ENCODE results near the gene CBFA2T2.
A peak's percentile ranks its signal among the peaks of the same experiment; 100 is the strongest.
"Not testable (repeated sequence)": the region's sequence is repeated elsewhere in the genome, so short reads cannot be mapped to it uniquely, and the experiment has no call there.

CBFA2T2 gene

DNA sequence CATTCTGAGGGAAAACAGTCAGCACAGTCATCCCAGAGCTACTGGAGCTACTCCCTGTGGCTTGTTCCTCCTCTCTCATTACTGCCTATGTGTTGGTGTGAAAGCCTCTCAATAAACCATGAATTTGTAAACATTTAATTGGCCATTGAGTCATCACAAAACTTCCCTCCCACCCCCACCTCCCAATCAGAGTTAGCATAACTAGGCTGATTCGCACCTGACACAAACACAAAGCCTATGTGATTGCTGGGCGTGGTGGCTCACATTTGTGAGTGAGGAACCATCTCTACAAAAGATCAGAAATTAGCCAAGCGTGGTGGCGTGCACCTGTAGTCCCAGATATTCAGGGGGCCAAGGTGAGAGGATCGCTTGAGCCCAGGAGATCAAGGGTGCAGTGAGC lies 29.2 kb upstream of the CBFA2T2 start:
- H3K27ac Mint-ChIP-seq: no peak overlapping the region
- H3K4me1 Mint-ChIP-seq: peaks cover 8% of the 10 kb centered on the region
- H3K9me3 Mint-ChIP-seq: no peaks in the 10 kb centered on the region
- H3K27me3 Mint-ChIP-seq: peaks cover 14% of the 10 kb centered on the region
- CTCF ChIA-PET: interaction anchor here (0.6 kb wide), 1 partner anchor 173 kb away, joined by 3 read pairs; no protein-coding TSS in a partner anchor
- H3K36me3 Mint-ChIP-seq: no peaks in the 10 kb centered on the region
- DNase-seq: no peak
- no peak overlapping the region for H3K4me3 Mint-ChIP-seq

DNA sequence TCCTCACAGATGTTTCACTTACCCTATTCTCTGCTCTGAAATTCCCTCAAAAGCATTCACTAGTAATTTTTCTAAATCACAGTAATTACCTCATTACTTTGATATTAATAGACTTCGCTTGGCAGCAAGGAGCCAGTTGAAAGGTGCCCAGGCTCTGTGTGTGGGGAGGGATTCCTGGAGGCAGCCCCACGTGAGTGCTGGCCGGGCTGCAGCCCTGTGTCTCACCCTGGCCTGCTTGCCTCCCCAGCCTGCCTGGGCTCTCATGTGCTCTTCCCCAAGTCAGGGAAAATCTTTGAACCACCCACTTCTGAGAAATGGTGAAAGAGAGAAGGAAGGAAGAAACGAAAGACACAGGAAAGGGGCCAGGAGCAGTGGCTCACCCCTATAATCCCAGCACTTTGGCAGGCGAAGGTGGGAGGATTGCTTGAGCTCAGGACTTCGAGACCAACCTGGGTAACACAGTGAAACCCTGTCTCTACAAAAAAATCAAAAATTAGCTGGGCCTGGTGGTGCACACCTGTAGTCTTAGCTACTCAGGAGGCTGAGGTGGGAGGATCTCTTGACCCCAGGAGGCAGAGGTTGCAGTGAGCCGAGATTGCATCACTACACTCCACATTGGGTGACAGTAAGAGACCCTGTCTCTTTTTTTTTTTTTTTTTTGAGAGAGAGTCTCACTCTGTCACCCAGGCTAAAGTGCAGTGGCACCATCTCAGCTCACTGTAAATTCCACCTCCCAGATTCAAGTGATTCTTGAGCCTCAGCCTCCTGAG lies 26.4 kb upstream of the CBFA2T2 start:
- DNase-seq: no peak
- no peaks in the 10 kb centered on the region for H3K9me3 Mint-ChIP-seq
- no peak overlapping the region for H3K27ac Mint-ChIP-seq
- peaks cover 10% of the 10 kb centered on the region for H3K27me3 Mint-ChIP-seq
- peaks cover 8% of the 10 kb centered on the region for H3K4me1 Mint-ChIP-seq
- CTCF ChIA-PET: interaction anchor here (0.6 kb wide), 1 partner anchor 609 kb away, joined by 3 read pairs; no protein-coding TSS in a partner anchor
- no peak overlapping the region for H3K4me3 Mint-ChIP-seq
- no peaks in the 10 kb centered on the region for H3K36me3 Mint-ChIP-seq

DNA sequence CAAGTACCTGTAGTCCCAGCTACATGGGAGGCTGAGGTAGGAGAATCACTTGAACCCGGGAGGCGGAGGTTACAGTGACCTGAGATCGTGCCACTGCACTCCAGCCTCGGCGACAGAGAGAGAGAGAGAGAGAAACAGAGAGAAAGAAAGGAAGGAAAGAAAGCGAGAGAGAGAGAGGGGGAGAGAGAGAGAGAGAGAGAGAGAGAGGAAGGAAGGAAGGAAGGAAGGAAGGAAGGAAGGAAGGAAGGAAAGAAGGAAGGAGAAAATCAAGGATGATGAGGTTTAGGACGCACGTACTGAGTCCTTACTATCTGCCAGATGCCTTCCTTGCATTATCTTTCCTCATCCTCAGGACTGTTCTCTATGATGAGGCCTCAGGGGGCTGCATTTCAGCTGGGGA lies 25.1 kb upstream of the CBFA2T2 start:
- H3K36me3 Mint-ChIP-seq, H3K4me1 Mint-ChIP-seq, DNase-seq, CTCF ChIA-PET, H3K4me3 Mint-ChIP-seq, H3K9me3 Mint-ChIP-seq: not testable (repeated sequence)
- Mint-ChIP-seq H3K27me3 (peaks cover 10% of the 10 kb centered on the region), H3K27ac (peak overlapping the region; percentile 82)

DNA sequence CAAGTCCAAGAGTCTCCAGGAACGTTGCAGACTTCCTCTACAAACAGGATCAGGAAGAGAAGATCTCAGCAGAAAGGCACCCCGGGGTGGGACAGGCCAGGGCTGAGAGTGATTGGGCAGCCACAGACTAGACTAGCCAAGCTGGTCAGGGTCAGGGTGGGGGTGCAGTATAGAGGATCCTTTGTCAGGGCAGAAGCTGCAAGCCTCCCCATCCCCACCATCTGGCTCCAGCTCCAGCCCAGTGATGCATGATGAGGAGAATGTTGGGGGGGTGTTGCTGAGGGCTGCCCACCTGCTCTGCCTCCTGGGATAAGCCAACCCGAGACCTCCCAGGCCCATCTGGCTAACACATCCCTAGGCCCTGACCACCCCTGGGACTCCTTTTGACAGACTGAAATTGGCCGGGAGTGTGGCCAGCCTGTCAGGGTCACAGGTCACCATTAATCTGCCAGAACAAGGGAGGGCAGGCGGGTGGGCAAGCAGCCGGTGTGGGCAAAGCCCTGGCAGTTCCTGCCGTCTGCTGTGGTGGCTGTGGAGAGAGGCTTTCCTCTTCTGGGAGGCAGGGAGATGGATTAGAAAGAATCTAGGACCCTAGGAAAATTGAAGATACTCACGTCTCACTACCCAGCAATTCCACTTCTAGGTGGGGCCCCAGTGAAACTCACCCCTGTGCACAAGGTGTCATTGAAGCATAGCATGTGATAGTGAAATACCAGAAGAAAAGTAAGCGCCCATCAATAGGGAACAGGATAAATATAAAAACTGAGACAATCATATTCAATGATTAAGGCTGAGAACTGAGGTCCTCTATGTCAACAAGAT lies 24.2 kb upstream of the CBFA2T2 start:
- Mint-ChIP-seq H3K4me1 (peaks cover 8% of the 10 kb centered on the region), H3K27ac (no peak overlapping the region), H3K27me3 (peaks cover 9% of the 10 kb centered on the region), H3K36me3 (no peaks in the 10 kb centered on the region), H3K9me3 (no peaks in the 10 kb centered on the region), H3K4me3 (no peak overlapping the region)
- CTCF ChIA-PET: no interaction called here
- no peak for DNase-seq

DNA sequence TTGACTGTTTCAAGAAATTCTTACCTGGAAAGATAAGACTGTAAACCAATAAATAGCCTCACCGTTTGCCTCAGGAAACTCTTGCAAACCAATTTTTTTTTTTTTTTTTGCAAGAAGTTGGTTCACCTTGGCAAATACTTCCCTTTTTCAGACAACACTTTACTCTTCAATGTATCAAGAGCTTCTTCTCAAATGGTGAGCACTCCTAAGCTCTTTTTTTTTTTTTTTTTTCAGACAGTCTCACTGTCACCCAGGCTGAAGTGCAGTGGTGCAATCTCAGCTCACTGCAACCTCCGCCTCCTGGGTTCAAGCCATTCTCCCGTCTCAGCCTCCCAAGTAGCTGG lies 23.6 kb upstream of the CBFA2T2 start:
- Mint-ChIP-seq H3K27me3 (peaks cover 12% of the 10 kb centered on the region), H3K27ac (no peak overlapping the region)
- CTCF ChIA-PET: interaction anchor here (0.7 kb wide), 1 partner anchor 182 kb away, joined by 5 read pairs; no protein-coding TSS in a partner anchor

DNA sequence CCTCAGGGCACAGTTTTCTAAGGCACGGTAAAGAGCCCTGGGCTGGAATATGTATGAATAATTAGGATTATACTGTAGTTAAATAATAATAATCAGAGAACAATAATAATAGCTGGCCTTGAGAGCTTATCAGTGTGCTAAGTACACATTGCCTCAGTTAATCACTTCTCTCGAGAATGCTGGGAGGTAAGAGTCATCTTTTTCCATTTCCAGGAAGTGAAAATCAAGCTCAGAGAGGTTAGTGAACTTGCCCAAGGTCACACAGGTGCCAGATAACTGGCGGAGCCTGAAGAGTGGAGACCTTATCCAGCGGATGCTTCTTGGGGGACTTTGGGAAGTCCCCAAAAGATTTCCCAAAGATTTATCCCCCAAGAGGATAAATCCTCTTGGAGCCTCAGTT lies 19.4 kb upstream of the CBFA2T2 start:
- no peak for DNase-seq
- no peak overlapping the region for H3K27ac Mint-ChIP-seq
- H3K9me3 Mint-ChIP-seq: no peaks in the 10 kb centered on the region
- H3K27me3 Mint-ChIP-seq: peaks cover 19% of the 10 kb centered on the region
- CTCF ChIA-PET: no interaction called here
- H3K36me3 Mint-ChIP-seq: no peaks in the 10 kb centered on the region
- no peaks in the 10 kb centered on the region for H3K4me1 Mint-ChIP-seq
- H3K4me3 Mint-ChIP-seq: no peak overlapping the region

More for the DNA sequence above, 23.6 kb upstream of the CBFA2T2 start:
- Mint-ChIP-seq H3K4me1 (peaks cover 8% of the 10 kb centered on the region), H3K4me3 (no peak overlapping the region), H3K9me3 (no peaks in the 10 kb centered on the region), H3K36me3 (no peaks in the 10 kb centered on the region)
- DNase-seq: no peak

DNA sequence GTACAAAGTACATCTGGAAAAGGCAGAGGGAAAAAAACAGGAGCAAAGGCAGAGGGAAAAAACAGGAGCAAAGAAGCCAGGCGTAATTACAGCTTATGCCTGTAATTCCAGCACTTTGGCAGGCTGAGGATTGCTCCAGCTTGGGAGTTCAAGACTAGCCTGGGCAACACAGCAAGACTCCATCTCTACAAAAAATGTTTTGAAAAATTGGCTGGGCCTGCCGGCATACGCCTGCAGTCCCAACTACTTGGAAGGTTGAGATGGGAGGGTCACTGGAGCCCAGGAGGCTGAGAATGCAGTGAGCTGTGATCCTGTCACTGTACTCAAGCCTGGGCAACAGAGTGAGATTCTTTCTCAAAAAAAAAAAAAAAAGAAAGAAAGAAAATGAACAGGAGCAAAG lies 19.0 kb upstream of the CBFA2T2 start:
- Mint-ChIP-seq H3K36me3 (no peaks in the 10 kb centered on the region), H3K27me3 (peaks cover 19% of the 10 kb centered on the region), H3K4me3 (no peak overlapping the region), H3K9me3 (no peaks in the 10 kb centered on the region), H3K4me1 (no peaks in the 10 kb centered on the region), H3K27ac (no peak overlapping the region)
- no peak for DNase-seq
- CTCF ChIA-PET: no interaction called here

DNA sequence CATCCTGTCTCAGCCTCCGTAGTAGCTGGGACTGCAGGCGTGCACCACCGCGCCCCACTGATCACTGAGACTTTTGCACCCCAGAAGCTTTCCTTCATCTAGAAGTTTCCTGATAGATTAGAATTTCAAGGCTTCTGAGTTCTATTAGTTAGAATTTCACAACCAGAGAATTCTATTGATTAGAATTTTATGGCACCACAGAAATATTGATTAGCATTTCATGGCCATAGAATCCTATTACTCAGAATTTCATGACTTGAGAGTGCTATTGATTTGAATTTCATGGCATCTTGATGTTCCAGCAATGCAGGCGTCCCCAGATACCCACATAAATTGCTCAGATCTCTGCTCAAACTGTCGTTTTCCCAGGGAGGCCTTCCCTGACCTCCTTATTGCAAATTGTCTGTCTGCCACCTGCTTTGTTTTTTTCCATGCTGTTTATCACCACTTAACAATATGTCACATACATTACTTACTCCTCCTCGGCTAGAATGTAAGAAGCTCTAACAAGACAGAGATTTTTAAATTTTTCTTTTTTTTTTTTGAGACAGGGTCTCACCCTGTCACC lies 16.9 kb upstream of the CBFA2T2 start:
- no peak overlapping the region for H3K4me3 Mint-ChIP-seq
- H3K27ac Mint-ChIP-seq: no peak overlapping the region
- CTCF ChIA-PET: no interaction called here

DNA sequence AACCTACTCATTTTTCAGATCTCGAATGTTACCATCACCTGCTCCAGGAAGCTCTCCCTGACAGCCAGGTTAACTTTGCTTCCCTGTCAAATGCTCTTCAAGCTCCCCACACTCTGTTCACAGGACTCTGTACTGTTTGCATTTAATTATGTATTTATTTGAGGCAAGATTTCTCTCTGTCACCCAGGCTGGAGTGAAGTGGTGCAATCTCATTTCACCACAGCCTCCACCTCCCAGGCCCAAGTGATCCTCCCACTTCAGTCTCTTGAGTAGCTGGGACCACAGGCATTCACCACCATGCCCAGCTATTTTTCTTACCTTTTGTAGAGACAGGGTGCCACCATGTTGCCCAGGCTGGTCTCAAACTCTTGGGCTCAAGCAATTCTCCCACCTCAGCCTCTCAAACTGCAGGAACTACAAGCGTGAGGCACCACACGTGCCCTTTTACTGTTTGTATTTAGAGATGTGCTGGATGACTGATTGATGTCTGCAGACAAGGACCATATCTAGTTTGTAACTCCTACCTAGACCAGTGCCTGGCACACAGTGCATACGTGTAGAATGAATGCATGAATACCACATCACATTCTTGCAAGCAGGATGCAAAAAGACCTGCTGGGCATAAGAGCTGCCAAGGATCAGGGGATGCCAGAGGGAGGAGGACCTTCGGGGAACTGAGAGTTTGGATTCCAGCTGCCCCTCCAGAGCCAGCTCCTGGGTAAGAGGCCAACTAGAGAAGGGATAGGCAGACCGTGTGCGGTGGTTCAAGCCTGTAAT lies 15.6 kb upstream of the CBFA2T2 start:
- Mint-ChIP-seq H3K4me3 (no peak overlapping the region), H3K27me3 (peaks cover 29% of the 10 kb centered on the region), H3K4me1 (no peaks in the 10 kb centered on the region), H3K9me3 (no peaks in the 10 kb centered on the region), H3K36me3 (no peaks in the 10 kb centered on the region), H3K27ac (no peak overlapping the region)
- no peak for DNase-seq
- CTCF ChIA-PET: interaction anchor here (0.5 kb wide), 1 partner anchor 127 kb away, joined by 3 read pairs; no protein-coding TSS in a partner anchor

More for the DNA sequence above, 16.9 kb upstream of the CBFA2T2 start:
- H3K27me3 Mint-ChIP-seq: peaks cover 26% of the 10 kb centered on the region
- H3K4me1 Mint-ChIP-seq: no peaks in the 10 kb centered on the region
- no peak for DNase-seq
- H3K36me3 Mint-ChIP-seq: no peaks in the 10 kb centered on the region
- H3K9me3 Mint-ChIP-seq: no peaks in the 10 kb centered on the region

DNA sequence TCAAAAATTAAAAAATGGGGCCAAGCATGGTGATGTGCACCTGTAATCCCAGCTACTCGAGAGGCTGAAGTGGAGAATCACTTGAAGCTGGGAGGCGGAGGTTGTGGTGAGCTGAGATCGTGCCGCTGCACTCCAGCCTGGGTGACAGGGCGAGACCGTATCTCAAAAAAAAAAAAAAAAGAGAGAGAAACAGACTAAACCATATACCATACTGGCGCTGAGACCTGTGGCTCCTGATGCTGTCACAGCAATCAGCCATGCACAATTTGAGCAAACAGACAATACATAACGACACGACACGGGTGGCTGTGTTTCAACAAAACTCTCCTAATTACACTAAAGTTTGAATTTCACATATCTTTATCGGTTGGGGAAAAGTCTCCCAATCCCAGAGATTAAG lies 14.9 kb upstream of the CBFA2T2 start:
- no peak for DNase-seq
- Mint-ChIP-seq H3K27me3 (peaks cover 29% of the 10 kb centered on the region), H3K4me3 (no peak overlapping the region), H3K9me3 (no peaks in the 10 kb centered on the region), H3K27ac (no peak overlapping the region), H3K4me1 (no peaks in the 10 kb centered on the region), H3K36me3 (no peaks in the 10 kb centered on the region)
- CTCF ChIA-PET: no interaction called here

DNA sequence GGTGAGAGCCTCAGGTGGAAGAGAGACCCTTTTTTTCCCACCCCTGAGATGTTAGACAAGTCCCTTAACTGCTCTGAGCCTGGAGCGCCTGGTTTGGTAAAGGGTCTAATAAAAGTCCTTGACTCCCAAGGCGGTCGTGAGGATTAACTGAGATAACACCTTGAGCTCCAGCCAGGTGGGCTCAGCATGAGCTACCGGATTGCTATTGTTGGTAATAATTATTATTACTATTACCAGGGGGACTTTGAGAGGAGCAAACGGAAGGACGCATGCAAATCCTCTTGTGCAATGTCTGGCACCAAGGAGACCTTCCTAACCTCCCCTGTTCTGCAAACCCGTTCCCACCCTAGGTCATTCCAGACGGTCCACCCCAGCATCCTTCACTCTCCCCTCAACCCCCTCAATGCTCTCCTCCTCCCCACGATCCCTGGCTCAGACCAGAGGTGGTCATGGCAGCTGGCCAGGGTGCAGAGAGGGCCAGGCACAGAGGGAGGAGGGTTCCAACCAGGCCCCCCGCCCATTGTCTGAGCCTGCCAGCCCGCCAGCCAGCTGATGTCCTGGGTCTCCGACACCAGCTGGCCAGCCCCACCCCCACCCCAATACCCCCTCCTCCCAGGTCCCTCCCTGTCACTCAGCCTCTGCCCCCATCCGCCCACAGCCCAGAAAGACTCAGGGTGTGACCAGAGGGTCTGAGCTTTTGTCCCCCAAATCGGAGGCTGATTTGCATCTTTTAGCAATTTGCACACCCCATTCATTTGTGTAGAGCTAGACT lies 14.3 kb upstream of the CBFA2T2 start:
- DNase-seq: no peak
- Mint-ChIP-seq H3K4me1 (no peaks in the 10 kb centered on the region), H3K4me3 (no peak overlapping the region), H3K9me3 (no peaks in the 10 kb centered on the region), H3K27me3 (peaks cover 27% of the 10 kb centered on the region), H3K27ac (no peak overlapping the region), H3K36me3 (no peaks in the 10 kb centered on the region)
- CTCF ChIA-PET: no interaction called here

DNA sequence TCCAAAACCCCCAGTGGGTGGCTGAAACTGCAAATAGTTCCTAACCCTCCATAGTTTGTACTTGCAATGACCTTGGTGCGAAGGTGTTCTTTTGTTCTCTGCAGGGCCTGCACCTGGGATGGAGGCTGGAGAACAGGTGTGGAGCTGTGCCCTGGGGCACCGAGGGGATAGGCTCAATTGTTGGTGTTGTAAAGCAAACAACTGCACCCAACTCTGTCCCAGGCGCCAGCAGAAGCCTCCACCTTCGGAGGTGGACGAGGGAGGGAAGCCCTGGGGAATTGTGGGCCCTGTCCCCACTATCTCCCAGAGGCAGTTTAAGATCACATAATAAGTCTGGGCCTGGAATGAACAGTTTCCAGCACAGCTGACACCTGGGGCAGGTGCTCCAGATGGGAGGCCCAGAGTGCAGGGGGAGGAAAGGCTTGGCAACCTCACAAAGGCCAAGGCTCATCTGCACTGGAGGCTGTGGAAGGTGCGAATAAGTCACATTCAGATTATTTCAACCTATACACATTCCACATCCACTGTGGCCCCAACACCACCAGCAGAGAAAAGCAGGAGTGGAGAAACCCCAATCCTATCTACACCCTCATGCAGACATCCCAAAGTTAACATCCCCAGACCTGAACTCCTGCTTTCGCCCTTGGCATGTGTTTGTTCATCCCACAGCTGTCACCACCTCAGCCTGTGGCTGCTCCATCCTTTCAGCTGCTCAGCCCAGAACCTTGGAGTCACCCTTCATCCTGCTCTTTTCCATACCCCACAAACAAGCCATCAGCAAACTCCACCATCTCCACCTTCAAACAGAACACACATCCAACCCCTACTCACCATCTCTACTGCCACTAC lies 12.3 kb upstream of the CBFA2T2 start:
- no peak overlapping the region for H3K4me3 Mint-ChIP-seq
- H3K27me3 Mint-ChIP-seq: peaks cover 22% of the 10 kb centered on the region
- no peak for DNase-seq
- no peak overlapping the region for H3K27ac Mint-ChIP-seq
- H3K36me3 Mint-ChIP-seq: no peaks in the 10 kb centered on the region
- CTCF ChIA-PET: no interaction called here
- no peaks in the 10 kb centered on the region for H3K4me1 Mint-ChIP-seq
- H3K9me3 Mint-ChIP-seq: no peaks in the 10 kb centered on the region

DNA sequence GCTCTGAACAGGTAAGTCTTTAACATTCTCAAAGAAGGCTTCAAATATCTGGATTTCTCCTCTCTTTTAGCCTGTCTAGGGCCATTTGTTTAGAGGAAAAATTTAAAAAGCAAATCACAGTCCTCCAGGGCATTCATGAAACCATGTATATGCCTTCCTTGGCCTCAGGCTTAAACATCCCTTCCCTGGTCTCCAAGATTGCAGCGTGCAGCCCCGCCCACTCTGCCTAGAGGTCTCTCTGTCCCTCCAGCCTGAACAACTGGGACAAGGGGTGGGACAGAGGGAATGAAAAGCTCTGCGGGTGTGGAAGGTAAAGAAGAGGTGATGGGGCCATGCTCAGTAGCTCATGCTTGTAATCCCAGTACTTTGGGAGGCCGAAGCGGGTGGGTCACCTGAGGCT lies 9.8 kb upstream of the CBFA2T2 start:
- CTCF ChIA-PET: no interaction called here
- DNase-seq: no peak

More for the DNA sequence above, 9.8 kb upstream of the CBFA2T2 start:
- no peaks in the 10 kb centered on the region for H3K4me1 Mint-ChIP-seq
- H3K9me3 Mint-ChIP-seq: no peaks in the 10 kb centered on the region
- H3K27me3 Mint-ChIP-seq: peaks cover 10% of the 10 kb centered on the region
- H3K36me3 Mint-ChIP-seq: no peaks in the 10 kb centered on the region
- H3K4me3 Mint-ChIP-seq: no peak overlapping the region
- H3K27ac Mint-ChIP-seq: no peak overlapping the region

All from activated naive CD4-positive, alpha-beta T cell treated with anti-CD3 and anti-CD28 coated beads, Interleukin-2, amount 10 ng/mL, durations not matched to agents 7 days and 5 days (primary cell).